Kidney epithelial cell (primary cell): ENCODE data around the gene SETBP1. TPM values are rescaled to one million over a fixed set of nuclear protein-coding genes. Genes with fewer than 3 reads are reported as not detected.

Experiments used
- DNase-seq: peaks from one replicate; pipeline ENCODE4 v3.0.0-alpha.2; 2010; ENCODE audit warnings: low read depth
- H3K27me3 ChIP-seq: 2 replicates; pipeline ENCODE4 v1.6.0; 2011; ENCODE audit warnings: low read length; ENCODE audit not compliant: control insufficient read depth, insufficient read depth
- H3K36me3 ChIP-seq: 2 replicates; pipeline ENCODE4 v1.5.1; 2011; ENCODE audit warnings: low read length; ENCODE audit not compliant: control insufficient read depth, insufficient read depth
- H3K4me3 ChIP-seq: 2 replicates; pipeline ENCODE4 v1.5.1; 2011; ENCODE audit warnings: low read depth, mild to moderate bottlenecking, control low read depth, low read length
- total RNA-seq: library from RNA; depleted of rRNA; stranded (reverse); fragments of >200 nt; gene quantifications from 2 replicates; pipeline ENCODE4 v1.2.3, GENCODE V29; 2015
- TF ChIP-seq, protein P1 (sequence below): IDR thresholded peaks from 2 replicates; pipeline ENCODE4 v1.5.1; 2011; ENCODE audit warnings: mild to moderate bottlenecking, moderate library complexity, low read length, control low read depth, inconsistent platforms; ENCODE audit not compliant: insufficient read depth, poor library complexity, severe bottlenecking

SETBP1 gene
- total RNA-seq, 1 donor from 2014 or later: 2.9 TPM

DNA sequence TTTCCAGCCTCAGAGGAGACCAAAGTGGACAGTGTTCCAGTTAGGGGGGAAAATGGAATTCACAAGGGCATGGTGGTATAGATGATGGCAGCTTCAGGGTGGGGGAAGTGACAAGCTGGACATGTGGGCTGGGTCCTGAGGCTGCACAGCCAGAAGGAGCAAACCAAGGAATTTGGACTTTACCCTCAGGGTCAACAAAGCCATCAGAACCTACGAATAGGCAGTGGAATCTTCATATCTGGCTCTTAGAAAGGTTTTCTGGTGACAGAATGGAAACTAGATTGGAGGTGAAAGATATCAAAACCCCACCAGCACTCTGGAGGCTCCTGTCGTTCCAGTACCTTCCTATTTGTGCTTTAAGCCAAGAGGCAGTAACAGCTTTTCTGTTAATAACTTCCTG lies 127.1 kb downstream of the SETBP1 start:
- Histone ChIP-seq H3K36me3 (no peaks in the 10 kb centered on the region), H3K4me3 (no peak overlapping the region), H3K27me3 (no peaks in the 10 kb centered on the region)
- TF ChIP-seq, protein P1, sequence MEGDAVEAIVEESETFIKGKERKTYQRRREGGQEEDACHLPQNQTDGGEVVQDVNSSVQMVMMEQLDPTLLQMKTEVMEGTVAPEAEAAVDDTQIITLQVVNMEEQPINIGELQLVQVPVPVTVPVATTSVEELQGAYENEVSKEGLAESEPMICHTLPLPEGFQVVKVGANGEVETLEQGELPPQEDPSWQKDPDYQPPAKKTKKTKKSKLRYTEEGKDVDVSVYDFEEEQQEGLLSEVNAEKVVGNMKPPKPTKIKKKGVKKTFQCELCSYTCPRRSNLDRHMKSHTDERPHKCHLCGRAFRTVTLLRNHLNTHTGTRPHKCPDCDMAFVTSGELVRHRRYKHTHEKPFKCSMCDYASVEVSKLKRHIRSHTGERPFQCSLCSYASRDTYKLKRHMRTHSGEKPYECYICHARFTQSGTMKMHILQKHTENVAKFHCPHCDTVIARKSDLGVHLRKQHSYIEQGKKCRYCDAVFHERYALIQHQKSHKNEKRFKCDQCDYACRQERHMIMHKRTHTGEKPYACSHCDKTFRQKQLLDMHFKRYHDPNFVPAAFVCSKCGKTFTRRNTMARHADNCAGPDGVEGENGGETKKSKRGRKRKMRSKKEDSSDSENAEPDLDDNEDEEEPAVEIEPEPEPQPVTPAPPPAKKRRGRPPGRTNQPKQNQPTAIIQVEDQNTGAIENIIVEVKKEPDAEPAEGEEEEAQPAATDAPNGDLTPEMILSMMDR: no peak
- DNase-seq: no peak

DNA sequence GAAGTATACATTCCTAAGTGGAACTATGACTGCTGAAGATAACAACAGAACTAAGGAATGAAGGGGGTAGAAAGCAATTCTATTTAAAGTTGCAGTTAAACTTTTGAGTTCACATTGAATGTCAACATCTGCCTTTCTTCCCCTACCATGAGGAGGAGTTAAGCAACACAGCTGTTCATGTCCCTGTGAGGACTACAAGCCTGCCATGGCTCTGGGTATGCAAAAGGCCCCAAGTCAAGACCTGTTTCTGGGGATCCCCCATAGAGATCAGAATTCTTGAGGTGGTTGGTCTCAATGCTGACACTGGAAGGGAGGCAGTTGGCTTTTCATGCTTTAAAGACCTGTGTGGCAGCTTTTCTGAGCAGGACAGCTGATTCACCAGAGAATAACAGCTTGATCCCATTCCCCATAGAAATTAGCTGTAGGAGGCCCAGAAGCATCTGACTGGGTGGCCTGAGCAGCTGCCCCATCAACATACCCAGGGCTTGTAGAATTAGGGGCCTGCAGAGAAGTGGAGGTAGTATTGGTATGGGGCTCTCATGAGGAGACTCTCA lies 131.0 kb downstream of the SETBP1 start:
- no peaks in the 10 kb centered on the region for H3K27me3 ChIP-seq
- no peaks in the 10 kb centered on the region for H3K36me3 ChIP-seq
- no peak for DNase-seq
- TF ChIP-seq, protein P1: no peak
- no peak overlapping the region for H3K4me3 ChIP-seq

DNA sequence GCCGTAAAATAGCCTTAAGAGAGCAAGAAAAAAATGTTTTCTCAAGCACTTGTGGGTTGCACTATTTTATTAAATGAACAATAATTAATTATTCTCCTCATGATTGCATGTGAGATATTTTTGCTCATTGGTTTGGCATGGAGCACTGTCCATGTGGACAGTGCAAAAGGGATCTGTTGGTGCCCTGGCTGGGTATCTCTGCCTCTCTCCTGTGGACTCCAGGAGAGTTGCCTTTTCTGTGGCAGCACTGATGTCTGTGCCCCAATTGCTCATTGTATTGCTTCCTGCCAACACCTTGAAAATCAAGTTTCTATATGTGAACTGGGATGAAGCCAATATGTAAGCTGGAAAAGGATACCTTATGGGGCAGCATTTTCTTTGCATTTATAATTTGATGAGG lies 131.7 kb downstream of the SETBP1 start:
- no peaks in the 10 kb centered on the region for H3K27me3 ChIP-seq
- no peaks in the 10 kb centered on the region for H3K36me3 ChIP-seq

GRCh38 chr18:44813586-44813985 lies 132.9 kb downstream of the SETBP1 start:
- no peak overlapping the region for H3K4me3 ChIP-seq
- H3K36me3 ChIP-seq: no peaks in the 10 kb centered on the region
- no peaks in the 10 kb centered on the region for H3K27me3 ChIP-seq
- DNase-seq: no peak
- TF ChIP-seq, protein P1: no peak

More for the DNA sequence above, 131.7 kb downstream of the SETBP1 start:
- no peak overlapping the region for H3K4me3 ChIP-seq
- DNase-seq: no peak
- TF ChIP-seq, protein P1: no peak

- DNase-seq: no peak
- Histone ChIP-seq H3K4me3 (no peak overlapping the region), H3K36me3 (no peaks in the 10 kb centered on the region), H3K27me3 (no peaks in the 10 kb centered on the region)
- TF ChIP-seq, protein P1: no peak
Measured at GRCh38 chr18:44815108-44815507, 134.4 kb downstream of the SETBP1 start.

DNA sequence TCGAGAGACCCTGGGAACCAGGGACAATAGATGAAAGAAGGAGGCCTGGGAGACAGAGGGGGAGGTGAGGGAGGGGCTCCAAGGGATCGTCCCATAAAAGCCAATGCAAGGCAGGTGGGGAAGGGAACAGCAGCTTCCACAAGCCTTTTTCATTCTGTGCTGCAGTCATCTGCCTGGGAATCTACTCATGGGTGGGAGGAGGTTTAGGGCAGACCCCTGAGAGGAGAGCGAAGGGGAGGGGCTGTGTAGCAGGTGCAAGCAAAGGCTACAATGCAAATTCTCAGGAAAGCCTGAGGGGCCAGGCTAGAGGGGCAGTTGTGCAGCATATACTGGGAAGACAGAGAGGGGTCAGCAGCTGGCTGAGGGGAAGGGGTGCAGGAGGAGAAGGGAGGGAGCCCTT lies 135.4 kb downstream of the SETBP1 start:
- DNase-seq: no peak
- TF ChIP-seq, protein P1: no peak

More for the DNA sequence above, 135.4 kb downstream of the SETBP1 start:
- H3K4me3 ChIP-seq: no peak overlapping the region
- no peaks in the 10 kb centered on the region for H3K36me3 ChIP-seq
- no peaks in the 10 kb centered on the region for H3K27me3 ChIP-seq
